Cardiac muscle cell (in vitro differentiated cells and primary cell): ENCODE measurements around the gene GRID1. TPM values are rescaled to one million over a fixed set of nuclear protein-coding genes. Genes with fewer than 3 reads are reported as not detected.

Experiments used
- DNase-seq, 2 donors: peaks; one replicate each; pipeline versions ENCODE4 v3.0.0 to v3.0.0-alpha.2; 2010 to 2017; ENCODE audit warnings: low read depth in 1 of 2, low spot score in 1 of 2
- H3K27ac ChIP-seq: fragments of 200-600 bp; sonication (generic); 2 replicates; pipeline ENCODE4 v1.5.1; 2016
- H3K27me3 ChIP-seq: fragments of 200-600 bp; sonication (generic); 2 replicates; pipeline ENCODE4 v1.6.0; 2016; ENCODE audit warnings: control low read depth
- H3K36me3 ChIP-seq: fragments of 200-600 bp; sonication (generic); 2 replicates; pipeline ENCODE4 v1.5.1; 2016; ENCODE audit warnings: control low read depth
- H3K4me1 ChIP-seq: fragments of 200-600 bp; sonication (generic); 2 replicates; pipeline ENCODE4 v1.8.1; 2017; ENCODE audit warnings: low read depth, mild to moderate bottlenecking, mixed run types
- H3K4me3 ChIP-seq: fragments of 200-600 bp; sonication (generic); 2 replicates; pipeline ENCODE4 v1.5.1; 2016; ENCODE audit warnings: mild to moderate bottlenecking
- H3K9me3 ChIP-seq: fragments of 200-600 bp; sonication (generic); 2 replicates; pipeline ENCODE4 v1.5.1; 2017; ENCODE audit warnings: low read depth, mild to moderate bottlenecking, control low read depth
- CTCF ChIP-seq: IDR thresholded peaks from 2 replicates; pipeline ENCODE4 v1.5.1; 2012; ENCODE audit warnings: low read depth, mild to moderate bottlenecking, low read length
- polyA plus RNA-seq: library from polyadenylated mRNA; unstranded; fragments of >200 nt; fragmentation: Nextera tagmentation; extraction: Ambion mirVana; gene quantifications from 2 replicates; pipeline ENCODE4 v1.2.1, GENCODE V29; 2016
- total RNA-seq: library from RNA; depleted of rRNA; stranded (reverse); fragments of >200 nt; gene quantifications from 2 replicates; pipeline ENCODE4 v1.2.3, GENCODE V29; 2016

GRID1 gene
- total and polyA plus RNA-seq, 2 experiments from 2014 or later: 1.5 to 1.6 TPM

DNA sequence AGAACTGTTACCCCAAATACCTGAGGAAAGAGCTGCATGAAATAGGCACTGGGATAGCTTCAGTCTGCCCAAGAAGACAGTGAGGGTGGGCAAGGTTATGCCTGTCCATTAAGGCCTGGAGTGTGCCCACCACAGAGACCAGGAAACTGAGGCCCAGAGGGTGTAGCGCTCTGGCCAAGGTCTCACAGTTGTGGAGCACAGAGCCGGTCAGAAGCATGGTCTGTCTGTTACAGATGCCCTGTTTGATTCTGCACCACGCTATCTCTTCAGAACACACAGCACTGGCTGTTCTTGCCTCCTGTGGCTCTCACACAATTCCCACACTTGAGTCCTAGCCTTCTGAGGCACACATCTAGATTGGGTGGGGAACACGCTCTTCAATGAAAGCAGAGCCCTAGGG, 261.4 kb downstream of the GRID1 start:
- no peak overlapping the region for H3K27ac ChIP-seq
- H3K9me3 ChIP-seq: no peaks in the 10 kb centered on the region
- no peaks in the 10 kb centered on the region for H3K4me1 ChIP-seq
- no peak for TF ChIP-seq CTCF
- no peaks in the 10 kb centered on the region for H3K27me3 ChIP-seq
- DNase-seq: no peak
- no peaks in the 10 kb centered on the region for H3K36me3 ChIP-seq
- no peak overlapping the region for H3K4me3 ChIP-seq

- Histone ChIP-seq H3K9me3 (no peaks in the 10 kb centered on the region), H3K4me1 (no peaks in the 10 kb centered on the region), H3K27me3 (no peaks in the 10 kb centered on the region), H3K4me3 (no peak overlapping the region), H3K27ac (no peak overlapping the region), H3K36me3 (no peaks in the 10 kb centered on the region)
- no peak for TF ChIP-seq CTCF
- DNase-seq: no peak
Measured at GRCh38 chr10:86104611-86105145, 261.9 kb downstream of the GRID1 start.

GRCh38 chr10:86104156-86104555, 262.4 kb downstream of the GRID1 start:
- H3K36me3 ChIP-seq: no peaks in the 10 kb centered on the region
- H3K4me1 ChIP-seq: no peaks in the 10 kb centered on the region
- no peaks in the 10 kb centered on the region for H3K9me3 ChIP-seq
- H3K27me3 ChIP-seq: no peaks in the 10 kb centered on the region
- TF ChIP-seq CTCF: no peak
- DNase-seq: no peak
- no peak overlapping the region for H3K27ac ChIP-seq
- H3K4me3 ChIP-seq: no peak overlapping the region

GRCh38 chr10:86103391-86104101, 263.0 kb downstream of the GRID1 start:
- Histone ChIP-seq H3K27ac (no peak overlapping the region), H3K4me3 (no peak overlapping the region), H3K9me3 (no peaks in the 10 kb centered on the region), H3K4me1 (no peaks in the 10 kb centered on the region), H3K36me3 (no peaks in the 10 kb centered on the region), H3K27me3 (no peaks in the 10 kb centered on the region)
- no peak for TF ChIP-seq CTCF
- no peak for DNase-seq

- Histone ChIP-seq H3K27ac (no peak overlapping the region), H3K4me1 (no peaks in the 10 kb centered on the region), H3K4me3 (no peak overlapping the region), H3K36me3 (no peaks in the 10 kb centered on the region), H3K27me3 (no peaks in the 10 kb centered on the region), H3K9me3 (no peaks in the 10 kb centered on the region)
- TF ChIP-seq CTCF: no peak
- DNase-seq: no peak
Measured at GRCh38 chr10:86102451-86102850, 264.1 kb downstream of the GRID1 start.
